Neuronal stem cell (in vitro differentiated cells): ENCODE results near the gene KCNN3.

Experiments
- DNase-seq: peaks from one replicate; pipeline ENCODE4 v3.0.0-alpha.2; 2013; ENCODE audit warnings: low spot score
- H2AFZ ChIP-seq: one replicate; pipeline ENCODE4 v1.6.1; 2013; ENCODE audit warnings: mild to moderate bottlenecking, low read length, inconsistent platforms
- H2AK5ac ChIP-seq: 2 replicates; pipeline ENCODE4 v1.6.1; 2013; ENCODE audit warnings: low read depth, mild to moderate bottlenecking, inconsistent platforms, low read length, moderate library complexity, mixed read lengths
- H2BK120ac ChIP-seq: 2 replicates; pipeline ENCODE4 v1.6.1; 2013; ENCODE audit warnings: low read depth, mild to moderate bottlenecking, inconsistent platforms, low read length, moderate library complexity, mixed read lengths
- H2BK12ac ChIP-seq: one replicate; pipeline ENCODE4 v1.6.1; 2013; ENCODE audit warnings: low read length, inconsistent platforms
- H2BK15ac ChIP-seq: 2 replicates; pipeline ENCODE4 v1.6.1; 2013; ENCODE audit warnings: mild to moderate bottlenecking, low read length, inconsistent platforms, mixed read lengths
- H2BK5ac ChIP-seq: one replicate; pipeline ENCODE4 v1.6.1; 2013; ENCODE audit warnings: inconsistent platforms, mild to moderate bottlenecking, low read length, moderate library complexity
- H3K14ac ChIP-seq: one replicate; pipeline ENCODE4 v1.6.1; 2013; ENCODE audit warnings: low read length, inconsistent platforms
- H3K18ac ChIP-seq: 2 replicates; pipeline ENCODE4 v1.6.1; 2013; ENCODE audit warnings: low read length, inconsistent platforms
- H3K23ac ChIP-seq: 2 replicates; pipeline ENCODE4 v1.6.1; 2013; ENCODE audit warnings: low read depth, mild to moderate bottlenecking, mixed read lengths, low read length, inconsistent platforms; ENCODE audit not compliant: poor library complexity
- H3K27ac ChIP-seq: replicated peaks from 3 replicates; pipeline ENCODE4 v1.5.1; 2013; ENCODE audit warnings: low read length, inconsistent platforms
- H3K27me3 ChIP-seq, 3 experiments: 2 replicates each; pipeline ENCODE4 v1.6.1; 2013; ENCODE audit warnings: low read length in 3 of 3, mild to moderate bottlenecking in 2 of 3, inconsistent platforms in 1 of 3, low read depth in 1 of 3, mixed read lengths in 1 of 3, moderate library complexity in 1 of 3; ENCODE audit not compliant: control insufficient read depth in 3 of 3, insufficient read depth in 3 of 3
- H3K36me3 ChIP-seq, 2 donors: replicated peaks in 1 of 2; 2 replicates each; pipeline ENCODE4 v1.6.1; 2013; ENCODE audit warnings: low read length in 2 of 2; ENCODE audit not compliant: control insufficient read depth in 2 of 2, insufficient read depth in 2 of 2
- H3K4ac ChIP-seq: 2 replicates; pipeline ENCODE4 v1.6.1; 2013; ENCODE audit warnings: inconsistent platforms, mild to moderate bottlenecking, low read length, moderate library complexity
- H3K4me1 ChIP-seq, 2 donors: 1 replicate in 1 of 2; 2 replicates in 1 of 2; pipeline ENCODE4 v1.6.1; 2013; ENCODE audit warnings: low read length in 2 of 2, low read depth in 1 of 2; ENCODE audit not compliant: control insufficient read depth in 2 of 2, insufficient read depth in 1 of 2
- H3K4me2 ChIP-seq: one replicate; pipeline ENCODE4 v1.6.1; 2013; ENCODE audit warnings: mild to moderate bottlenecking, low read length, inconsistent platforms; ENCODE audit not compliant: insufficient read depth, poor library complexity, severe bottlenecking
- H3K4me3 ChIP-seq, 2 donors: 2 replicates each; pipeline ENCODE4 v1.5.1; 2013; ENCODE audit warnings: low read length in 2 of 2, mild to moderate bottlenecking in 2 of 2, inconsistent platforms in 1 of 2, moderate library complexity in 1 of 2
- H3K79me1 ChIP-seq: one replicate; pipeline ENCODE4 v1.6.1; 2013; ENCODE audit warnings: low read depth, mild to moderate bottlenecking, inconsistent platforms, low read length, moderate library complexity
- H3K9ac ChIP-seq: one replicate; pipeline ENCODE4 v1.6.1; 2013; ENCODE audit warnings: mild to moderate bottlenecking, low read depth, low read length, inconsistent platforms; ENCODE audit not compliant: poor library complexity
- H3K9me3 ChIP-seq, 2 donors: replicated peaks in 1 of 2; 2 replicates each; pipeline versions ENCODE3 to v1.6.1; 2013; ENCODE audit warnings: low read length in 2 of 2, mild to moderate bottlenecking in 2 of 2, inconsistent platforms in 1 of 2, low read depth in 1 of 2, mixed read lengths in 1 of 2, moderate library complexity in 1 of 2; ENCODE audit not compliant: control insufficient read depth in 2 of 2, insufficient read depth in 1 of 2
- H4K8ac ChIP-seq: one replicate; pipeline ENCODE4 v1.6.1; 2013; ENCODE audit warnings: low read depth, mild to moderate bottlenecking, inconsistent platforms, low read length, moderate library complexity
- H4K91ac ChIP-seq: one replicate; pipeline ENCODE4 v1.6.1; 2013; ENCODE audit warnings: low read length, low read depth, mild to moderate bottlenecking, inconsistent platforms; ENCODE audit not compliant: poor library complexity
- WGBS, 2 donors: extraction: QIAGEN DNeasy Blood & Tissue Kit; methylation state at CpG; one replicate each; pipeline ENCODE4 v1.1.7; 2013; ENCODE audit warnings: missing lambda C conversion rate in 2 of 2, mixed read lengths in 1 of 2; ENCODE audit not compliant: insufficient read length in 2 of 2, insufficient replicate concordance in 1 of 2; ENCODE audit errors: extremely low coverage in 2 of 2; 5-methylcytosine and 5-hydroxymethylcytosine counted together

The KCNN3 gene

GRCh38 chr1:154715385-154715784 is 154.7 kb downstream of the KCNN3 start:
- Histone ChIP-seq H3K4me3 (no peak overlapping the region), H4K91ac (no peak overlapping the region), H3K79me1 (peaks cover 3% of the 10 kb centered on the region), H2BK15ac (no peak overlapping the region), H3K4ac (no peak overlapping the region), H3K4me1 (peaks cover 5 to 7% of the 10 kb centered on the region in 2 donors), H3K14ac (no peak overlapping the region), H2AK5ac (no peak overlapping the region), H3K4me2 (no peak overlapping the region), H3K36me3 (peaks cover 0 to 6% of the 10 kb centered on the region in 2 donors), H4K8ac (no peak overlapping the region), H2BK120ac (no peak overlapping the region), H3K27ac (no peak overlapping the region), H3K23ac (no peak overlapping the region), H3K18ac (no peak overlapping the region), H2AFZ (no peak overlapping the region), H2BK12ac (no peak overlapping the region), H3K27me3 (peaks cover 0 to 4% (median 0%) of the 10 kb centered on the region in 3 experiments), H2BK5ac (no peak overlapping the region), H3K9me3 (peaks cover 0 to 3% of the 10 kb centered on the region in 2 donors), H3K9ac (no peak overlapping the region)
- no peak for DNase-seq
- no CpG with 5 or more reads among the region's 5 CpGs for WGBS, 2 donors

GRCh38 chr1:154714638-154715037 is 155.4 kb downstream of the KCNN3 start:
- Histone ChIP-seq H3K14ac (no peak overlapping the region), H3K9me3 (peaks cover 0 to 3% of the 10 kb centered on the region in 2 donors), H3K79me1 (peaks cover 3% of the 10 kb centered on the region), H3K18ac (no peak overlapping the region), H2BK120ac (no peak overlapping the region), H3K27me3 (peaks cover 0 to 4% (median 0%) of the 10 kb centered on the region in 3 experiments), H3K23ac (no peak overlapping the region), H2AFZ (no peak overlapping the region), H2BK15ac (no peak overlapping the region), H2AK5ac (no peak overlapping the region), H4K91ac (no peak overlapping the region), H2BK12ac (no peak overlapping the region), H3K4me3 (no peak overlapping the region), H3K4me1 (peaks cover 7% of the 10 kb centered on the region in 2 donors), H3K4me2 (no peak overlapping the region), H3K4ac (no peak overlapping the region), H4K8ac (no peak overlapping the region), H2BK5ac (no peak overlapping the region), H3K36me3 (peaks cover 0 to 6% of the 10 kb centered on the region in 2 donors), H3K9ac (no peak overlapping the region), H3K27ac (no peak overlapping the region)
- no peak for DNase-seq
- WGBS, 2 donors, result no CpG with 5 or more reads among the region's 3 CpGs

GRCh38 chr1:154714052-154714623 is 155.9 kb downstream of the KCNN3 start:
- peak overlapping the region; percentile 41 for H4K91ac ChIP-seq
- H2BK15ac ChIP-seq, result no peak overlapping the region
- no peak overlapping the region for H3K4ac ChIP-seq
- H3K14ac ChIP-seq, result no peak overlapping the region
- H3K23ac ChIP-seq, result peak overlapping the region; percentile 6
- no peak overlapping the region for H2AFZ ChIP-seq
- no peak overlapping the region for H4K8ac ChIP-seq
- H3K9ac ChIP-seq, result no peak overlapping the region
- peaks cover 0 to 6% of the 10 kb centered on the region in 2 donors for H3K36me3 ChIP-seq
- H2AK5ac ChIP-seq, result no peak overlapping the region
- H3K4me1 ChIP-seq, result peaks cover 7 to 8% of the 10 kb centered on the region in 2 donors
- no peak overlapping the region for H3K18ac ChIP-seq
- no peak overlapping the region for H2BK120ac ChIP-seq
- H3K27ac ChIP-seq, result no peak overlapping the region
- H2BK12ac ChIP-seq, result no peak overlapping the region
- no peak overlapping the region for H2BK5ac ChIP-seq
- 100% methylated on average over 2 of the region's 2 CpGs; no CpG with 5 or more reads in 1 of the 2 donors for WGBS, 2 donors
- peaks cover 0 to 4% (median 0%) of the 10 kb centered on the region in 3 experiments for H3K27me3 ChIP-seq
- DNase-seq, result no peak
- H3K9me3 ChIP-seq, result peaks cover 0 to 3% of the 10 kb centered on the region in 2 donors
- H3K79me1 ChIP-seq, result peaks cover 3% of the 10 kb centered on the region
- H3K4me2 ChIP-seq, result no peak overlapping the region
- peak overlapping the region in 1 of 2 donors; percentile 70 for H3K4me3 ChIP-seq

DNA sequence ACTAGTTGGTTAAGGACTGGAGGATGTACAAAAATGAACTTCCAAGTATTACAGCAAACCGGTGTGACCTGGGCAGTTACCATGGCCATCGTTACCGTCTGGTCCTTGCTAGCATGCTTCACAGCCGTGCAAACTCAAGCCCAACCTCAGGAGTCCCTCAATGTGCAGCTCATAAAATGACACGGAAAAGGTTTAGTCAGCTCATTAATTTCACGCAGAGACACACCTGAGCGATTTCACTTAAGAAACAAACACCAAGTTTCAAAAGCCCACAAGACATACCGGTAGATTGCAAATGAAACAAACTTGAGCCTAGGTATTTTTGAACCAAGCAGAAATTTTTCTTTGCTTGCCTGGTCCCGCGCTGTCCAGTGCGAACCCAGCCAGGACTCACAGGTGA is 157.1 kb downstream of the KCNN3 start:
- no peak overlapping the region for H2BK120ac ChIP-seq
- no peak overlapping the region for H3K23ac ChIP-seq
- H3K27me3 ChIP-seq, result peaks cover 0 to 4% (median 0%) of the 10 kb centered on the region in 3 experiments
- H3K18ac ChIP-seq, result no peak overlapping the region
- WGBS, 2 donors, result no CpG with 5 or more reads among the region's 11 CpGs
- H3K14ac ChIP-seq, result no peak overlapping the region
- peaks cover 7 to 8% of the 10 kb centered on the region in 2 donors for H3K4me1 ChIP-seq
- DNase-seq, result no peak
- no peak overlapping the region for H3K27ac ChIP-seq
- no peak overlapping the region for H2AK5ac ChIP-seq
- H3K4me2 ChIP-seq, result no peak overlapping the region
- no peak overlapping the region for H2BK5ac ChIP-seq
- H4K8ac ChIP-seq, result no peak overlapping the region
- H3K36me3 ChIP-seq, result peaks cover 0 to 6% of the 10 kb centered on the region in 2 donors
- no peak overlapping the region for H2BK12ac ChIP-seq
- no peak overlapping the region for H3K4ac ChIP-seq
- peaks cover 0 to 3% of the 10 kb centered on the region in 2 donors for H3K9me3 ChIP-seq
- no peak overlapping the region for H3K4me3 ChIP-seq
- H3K79me1 ChIP-seq, result peaks cover 3% of the 10 kb centered on the region
- H2AFZ ChIP-seq, result no peak overlapping the region
- no peak overlapping the region for H4K91ac ChIP-seq
- H3K9ac ChIP-seq, result no peak overlapping the region
- H2BK15ac ChIP-seq, result no peak overlapping the region
